Calu3 (cell line): ENCODE data around the gene POLR2A. TPM values are rescaled to one million over a fixed set of nuclear protein-coding genes. Genes with fewer than 3 reads are reported as not detected.

Experiments
- BruUV-seq: library from RNA; stranded (reverse); fragments of 400-500 nt; replicated peaks from 2 replicates; lab custom pipeline; 2021; lab: Mats Ljungman, UMichigan
- CTCF ChIA-PET: fragments of 300-600 bp; sonication (Branson Sonifier 250); formaldehyde crosslinking; loops from one replicate; lab custom pipeline; 2022; ENCODE audit warnings: antibody characterized with exemption; lab: Charles Lee
- DNase-seq: peaks from one replicate; pipeline ENCODE4 v3.0.0; 2022
- H3K27ac Mint-ChIP-seq: one replicate; pipeline ENCODE4 v1.8.0; 2022; ENCODE audit warnings: mixed read lengths; ENCODE audit not compliant: unreplicated experiment
- H3K27me3 Mint-ChIP-seq: one replicate; pipeline ENCODE4 v1.8.0; 2022; ENCODE audit warnings: mixed read lengths; ENCODE audit not compliant: unreplicated experiment
- H3K36me3 Mint-ChIP-seq: one replicate; pipeline ENCODE4 v1.8.0; 2022; ENCODE audit warnings: mild to moderate bottlenecking, moderate library complexity, mixed read lengths; ENCODE audit not compliant: insufficient read depth, unreplicated experiment
- H3K4me1 Mint-ChIP-seq: one replicate; pipeline ENCODE4 v1.8.0; 2022; ENCODE audit warnings: mild to moderate bottlenecking, low read depth, mixed read lengths; ENCODE audit not compliant: unreplicated experiment
- H3K4me3 Mint-ChIP-seq: one replicate; pipeline ENCODE4 v1.8.0; 2022; ENCODE audit warnings: mild to moderate bottlenecking, low read depth, moderate library complexity, mixed read lengths; ENCODE audit not compliant: unreplicated experiment
- H3K9me3 Mint-ChIP-seq: one replicate; pipeline ENCODE4 v1.8.0; 2022; ENCODE audit warnings: low read depth, mixed read lengths; ENCODE audit not compliant: unreplicated experiment
- CTCF ChIP-seq: fragments of 200-600 bp; IDR thresholded peaks from one replicate; pipeline ENCODE4 v1.8.0; 2022; ENCODE audit warnings: antibody characterized with exemption; ENCODE audit not compliant: unreplicated experiment
- intact Hi-C: fragments of 100-400 bp; cut with micrococcal nuclease; formaldehyde crosslinking; loops from one replicate; pipeline ENCODE4 v1.10.0; 2022; ENCODE audit not compliant: unreplicated experiment
- total RNA-seq: library from RNA; stranded (reverse); gene quantifications from 2 replicates; pipeline ENCODE4 v1.2.3, GENCODE V29; 2022

The POLR2A gene
- total RNA-seq, 1 experiment from 2014 or later, result 89.0 TPM

- Mint-ChIP-seq H3K9me3 (no peaks in the 10 kb centered on the region), H3K4me1 (no peaks in the 10 kb centered on the region), H3K27me3 (no peaks in the 10 kb centered on the region), H3K36me3 (peaks cover 35% of the 10 kb centered on the region), H3K4me3 (no peak overlapping the region), H3K27ac (no peak overlapping the region)
- intact Hi-C loops, result no loop called here
- DNase-seq, result no peak
- CTCF ChIA-PET, result interaction anchor here (0.5 kb wide), 1 partner anchor 163 kb away, joined by 8 read pairs; no protein-coding TSS in a partner anchor
- TF ChIP-seq CTCF, result no peak
- no TSS peak for BruUV-seq
Measured at GRCh38 chr17:7502171-7502847, 18.1 kb downstream of the POLR2A start.

- no peaks in the 10 kb centered on the region for H3K9me3 Mint-ChIP-seq
- H3K4me1 Mint-ChIP-seq, result no peaks in the 10 kb centered on the region
- DNase-seq, result no peak
- H3K27ac Mint-ChIP-seq, result no peak overlapping the region
- intact Hi-C loops, result no loop called here
- CTCF ChIA-PET, result no interaction called here
- no peak for TF ChIP-seq CTCF
- peaks cover 35% of the 10 kb centered on the region for H3K36me3 Mint-ChIP-seq
- BruUV-seq, result no TSS peak
- H3K27me3 Mint-ChIP-seq, result no peaks in the 10 kb centered on the region
- H3K4me3 Mint-ChIP-seq, result no peak overlapping the region
Measured at GRCh38 chr17:7502987-7503386, 18.8 kb downstream of the POLR2A start.

GRCh38 chr17:7503521-7503920, 19.4 kb downstream of the POLR2A start:
- intact Hi-C loops, result no loop called here
- Mint-ChIP-seq H3K27ac (no peak overlapping the region), H3K9me3 (no peaks in the 10 kb centered on the region), H3K4me3 (no peak overlapping the region), H3K36me3 (peaks cover 40% of the 10 kb centered on the region), H3K4me1 (no peaks in the 10 kb centered on the region), H3K27me3 (no peaks in the 10 kb centered on the region)
- no peak for DNase-seq
- no peak for TF ChIP-seq CTCF
- CTCF ChIA-PET, result no interaction called here
- no TSS peak for BruUV-seq

- intact Hi-C loops, result no loop called here
Measured at GRCh38 chr17:7508145-7508544, 24.0 kb downstream of the POLR2A start.

More at GRCh38 chr17:7508145-7508544, 24.0 kb downstream of the POLR2A start:
- no TSS peak for BruUV-seq
- Mint-ChIP-seq H3K4me1 (no peaks in the 10 kb centered on the region), H3K9me3 (no peaks in the 10 kb centered on the region), H3K36me3 (peaks cover 34% of the 10 kb centered on the region), H3K27me3 (no peaks in the 10 kb centered on the region), H3K27ac (no peak overlapping the region), H3K4me3 (no peak overlapping the region)
- CTCF ChIA-PET, result no interaction called here
- no peak for DNase-seq
- no peak for TF ChIP-seq CTCF
